HG03575 (cell line): ENCODE data around the gene PPIA.
"Not testable (repeated sequence)": the region's sequence is repeated elsewhere in the genome, so short reads cannot be mapped to it uniquely, and the experiment has no call there.

Experiments used
- ATAC-seq: cut with Tn5 transposase; IDR thresholded peaks from one replicate; pipeline ENCODE4 v1.9.1; 2021; ENCODE audit not compliant: unreplicated experiment, insufficient number of reproducible peaks, low FRiP score; ENCODE audit errors: extremely low read depth

PPIA gene

DNA sequence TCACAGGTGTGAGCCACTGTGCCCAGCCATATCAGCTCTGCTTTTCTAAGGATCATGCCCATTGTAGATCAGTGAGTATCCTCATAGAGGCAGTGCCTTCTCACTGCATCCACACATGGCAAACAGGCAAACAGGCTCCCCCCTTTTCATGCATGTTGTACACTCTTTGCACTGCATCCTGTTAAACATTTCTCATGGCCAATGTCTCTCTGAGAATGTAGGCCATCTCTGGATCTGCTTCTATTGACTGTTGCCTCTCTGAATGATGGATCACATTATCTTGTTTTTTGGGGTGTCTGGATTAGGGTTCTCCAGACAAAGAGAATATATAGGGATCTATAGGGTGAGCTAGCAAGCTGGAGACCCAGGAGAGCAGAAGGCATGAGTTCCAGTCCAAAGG is 13.1 kb upstream of the PPIA start:
- ATAC-seq, result no peak

DNA sequence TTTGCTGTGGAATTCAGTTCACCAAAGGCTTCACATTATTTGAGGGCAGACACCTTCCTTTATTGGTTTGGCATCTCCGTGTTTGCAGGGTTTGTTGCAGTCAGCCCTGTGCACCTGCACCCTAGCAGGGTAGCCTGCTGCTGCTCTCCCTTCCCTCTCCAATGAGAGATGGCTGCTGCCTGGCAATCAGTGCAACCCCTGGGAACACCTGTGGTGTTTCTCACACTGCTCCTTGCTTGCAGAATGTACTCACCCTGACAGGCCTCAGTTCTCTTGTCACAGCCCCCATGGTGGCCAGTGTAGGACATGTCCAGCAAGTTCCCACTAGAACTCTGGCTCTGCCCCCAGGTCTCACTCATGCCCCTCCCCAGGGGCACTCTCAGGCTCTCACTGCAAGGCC is 12.1 kb upstream of the PPIA start:
- no peak for ATAC-seq

GRCh38 chr7:44785218-44785617 is 11.3 kb upstream of the PPIA start:
- not testable (repeated sequence) for ATAC-seq

DNA sequence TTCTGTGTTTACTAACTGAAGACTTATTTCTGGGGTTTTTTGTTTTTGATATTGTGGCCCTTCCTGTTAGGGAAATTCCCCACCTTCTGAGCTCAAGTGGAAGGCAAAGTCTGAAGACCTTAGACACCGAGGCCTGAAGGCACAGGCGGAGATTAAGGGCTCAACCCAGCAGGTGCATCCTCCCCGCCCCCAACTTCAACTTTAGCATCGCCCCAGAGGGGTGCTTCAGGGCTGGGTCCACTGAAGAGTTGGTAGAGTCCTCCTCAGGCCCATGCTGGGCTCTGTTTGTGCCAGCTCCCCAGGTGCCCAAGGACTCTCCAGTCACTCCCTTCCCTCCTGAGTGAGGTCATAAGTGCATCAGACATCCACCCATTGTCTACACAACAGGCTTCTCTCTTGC is 9.4 kb upstream of the PPIA start:
- ATAC-seq, result no peak

DNA sequence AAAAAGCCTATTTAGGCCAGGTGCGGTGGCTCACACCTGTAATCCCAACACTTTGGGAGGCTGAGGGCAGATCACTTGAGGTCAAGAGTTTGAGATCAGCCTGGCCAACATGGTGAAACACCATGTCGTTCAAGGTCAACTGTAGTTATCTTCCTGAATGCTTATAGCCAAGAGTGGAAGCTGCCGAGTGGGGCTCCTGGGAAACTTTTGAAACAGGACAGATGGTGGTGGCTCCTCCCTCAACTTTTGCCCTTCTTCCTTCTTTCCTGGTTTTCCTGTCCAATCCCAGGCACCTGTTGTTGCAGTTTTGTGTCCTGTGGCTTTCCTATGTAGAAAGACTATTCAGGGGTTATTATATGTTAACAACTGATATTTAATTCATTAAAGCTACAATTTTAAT is 8.7 kb upstream of the PPIA start:
- no peak for ATAC-seq

DNA sequence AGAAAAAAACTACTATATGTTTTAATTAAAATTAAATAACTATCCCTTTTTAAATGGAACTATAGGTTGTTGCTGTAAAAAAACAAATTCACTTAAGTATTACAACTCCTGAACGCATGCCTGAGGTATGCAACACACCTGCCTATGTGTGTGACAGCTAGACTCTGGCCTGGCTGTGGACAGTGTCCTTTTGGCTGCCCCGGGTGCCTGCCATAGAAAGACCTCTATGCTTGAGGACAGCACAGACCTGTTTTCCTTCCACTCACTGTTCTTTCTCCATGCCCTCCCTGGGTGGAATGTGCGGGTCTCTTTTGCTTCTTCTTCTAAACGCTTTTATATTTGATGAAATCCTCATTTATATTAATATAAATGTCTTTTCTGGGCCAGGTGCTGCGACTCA is 6.5 kb upstream of the PPIA start:
- ATAC-seq, result no peak

DNA sequence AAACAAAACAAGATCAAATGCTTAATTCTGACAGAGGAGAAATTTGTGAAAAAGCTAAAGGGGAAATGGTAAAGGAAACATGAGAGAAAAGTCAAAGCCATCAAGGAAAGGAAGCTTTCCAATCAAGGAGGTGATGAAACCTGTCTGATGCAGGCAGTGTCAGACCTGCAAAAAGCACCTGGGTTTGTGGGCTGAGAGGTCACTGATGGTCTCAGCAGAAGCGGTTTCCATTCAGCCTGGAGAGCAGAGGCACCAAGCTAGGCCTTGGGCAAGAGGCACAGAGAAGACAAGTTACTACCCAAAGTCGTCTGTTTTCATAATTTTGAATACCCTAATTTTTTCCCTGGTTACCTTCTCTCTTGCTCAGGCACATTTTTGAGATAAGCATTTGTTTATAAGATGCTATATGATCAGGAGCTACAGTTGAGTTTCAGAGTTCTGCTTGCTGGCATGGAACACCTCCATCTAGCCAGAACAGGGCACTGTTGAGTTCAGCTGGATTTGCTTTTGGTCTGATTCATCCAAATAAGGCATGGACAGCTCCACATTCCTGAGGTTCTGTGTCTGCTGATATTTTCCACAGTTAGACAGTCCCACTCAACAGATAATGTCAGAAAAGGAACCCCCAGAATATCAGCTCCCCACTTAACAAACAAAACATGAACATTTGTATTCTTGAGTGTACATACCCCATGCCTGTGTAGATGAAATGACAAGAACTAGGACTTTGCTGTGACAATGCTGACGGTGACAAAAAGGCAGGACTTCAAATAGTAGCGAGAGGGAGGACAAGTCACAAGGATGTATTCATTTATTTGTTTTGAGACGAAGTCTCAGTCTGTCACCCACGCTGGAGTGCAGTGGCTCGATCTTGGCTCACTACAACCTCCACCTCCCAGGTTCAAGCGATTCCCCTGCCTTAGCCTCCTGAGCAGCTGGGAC is 4.9 kb upstream of the PPIA start:
- ATAC-seq, result no peak

DNA sequence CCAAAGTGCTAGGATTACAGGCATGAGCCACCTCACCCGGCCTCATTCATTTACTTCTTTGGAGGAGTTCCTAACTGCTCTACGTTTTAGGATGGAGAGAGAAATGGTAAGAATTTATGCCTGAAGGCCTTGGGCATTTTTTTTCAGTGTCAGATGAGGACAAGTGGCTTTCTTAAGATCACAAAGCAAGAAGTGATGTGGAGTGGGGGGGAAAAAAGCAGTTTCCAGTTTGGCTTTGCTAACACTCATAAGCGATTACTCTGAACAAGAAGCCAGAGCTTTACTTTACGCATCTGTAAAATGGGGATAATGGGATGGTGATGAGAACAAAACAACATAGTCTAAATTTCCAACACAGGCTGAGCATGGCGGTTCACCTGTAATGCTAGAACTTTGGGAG is 2.6 kb upstream of the PPIA start:
- no peak for ATAC-seq

GRCh38 chr7:44794331-44794730 is 2.1 kb upstream of the PPIA start:
- ATAC-seq, result no peak

- ATAC-seq, result no peak
Measured at GRCh38 chr7:44796034-44796503, 412 bp upstream of the PPIA start.

DNA sequence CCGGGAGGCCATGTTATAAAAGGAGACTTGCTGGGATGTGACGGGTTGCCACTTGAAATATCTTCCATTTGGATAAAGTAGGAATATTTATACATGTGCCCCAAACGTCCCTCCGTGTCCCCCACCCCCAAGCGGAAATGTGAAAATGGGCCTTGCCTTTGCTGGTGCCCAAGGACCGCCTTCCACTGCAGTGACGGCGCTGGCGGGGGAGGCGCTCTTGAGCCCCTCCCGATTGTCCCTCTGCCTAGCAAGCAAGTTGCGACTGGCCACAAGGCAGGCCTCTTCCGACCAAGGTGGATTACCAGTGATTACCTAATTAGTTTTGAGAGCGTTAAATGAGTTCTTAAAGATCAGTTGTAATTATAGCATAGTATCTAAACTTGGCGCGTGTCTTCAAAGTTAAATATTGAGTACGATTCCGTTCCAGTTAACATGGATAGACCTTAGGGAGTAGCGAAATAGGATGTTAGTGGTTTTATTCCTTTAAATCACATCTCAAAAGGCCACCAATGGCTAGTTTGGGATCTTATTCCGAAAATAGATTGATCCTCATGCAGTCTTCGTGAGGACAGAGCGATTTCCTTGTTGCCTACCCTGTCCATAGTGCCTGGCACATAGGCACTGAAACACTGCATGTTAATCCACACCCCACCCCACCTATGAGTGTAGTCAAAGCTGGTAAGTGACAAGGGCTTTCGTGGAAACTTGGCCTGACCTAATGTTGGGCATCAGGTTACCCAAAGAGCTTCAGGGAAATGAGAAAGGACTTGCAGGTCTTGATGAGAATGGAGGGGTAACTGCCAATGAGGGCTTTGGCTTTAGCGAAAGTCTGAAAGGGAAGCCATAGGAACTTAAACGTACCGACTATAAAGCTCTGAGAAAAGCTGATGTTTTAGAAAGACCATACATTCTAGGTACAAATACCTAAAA is 1.1 kb downstream of the PPIA start:
- no peak for ATAC-seq

DNA sequence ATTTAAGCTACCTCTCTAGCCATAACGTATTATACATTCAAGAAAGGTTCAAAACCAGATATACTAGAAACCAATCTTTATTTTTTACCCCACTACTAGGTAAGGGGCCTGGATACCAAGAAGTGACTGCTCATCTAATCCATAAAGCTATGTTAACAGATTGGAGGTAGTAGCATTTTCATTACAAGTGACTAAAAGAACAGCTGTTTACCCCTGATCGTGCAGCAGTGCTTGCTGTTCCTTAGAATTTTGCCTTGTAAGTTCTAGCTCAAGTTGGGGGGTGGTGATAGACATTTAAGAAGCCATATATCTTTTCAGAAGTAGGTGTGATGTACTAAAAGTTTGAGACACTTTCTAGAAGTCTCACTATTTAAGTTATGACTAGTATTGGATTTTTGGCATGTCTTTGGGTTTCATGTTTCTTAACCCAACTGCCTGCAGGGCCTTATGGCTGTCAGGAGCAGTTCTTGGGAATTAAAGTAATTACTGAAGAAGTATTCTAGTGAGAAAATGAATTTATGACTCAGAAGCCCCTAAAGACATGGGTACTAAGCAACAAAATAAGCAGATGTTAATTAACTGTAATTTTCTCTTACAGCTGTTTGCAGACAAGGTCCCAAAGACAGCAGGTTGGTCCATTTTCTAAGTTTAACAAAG is 2.3 kb downstream of the PPIA start:
- no peak for ATAC-seq

GRCh38 chr7:44799939-44800338 is 3.5 kb downstream of the PPIA start:
- no peak for ATAC-seq

GRCh38 chr7:44801890-44802289 is 5.4 kb downstream of the PPIA start:
- ATAC-seq, result no peak

GRCh38 chr7:44802418-44803025 is 6.0 kb downstream of the PPIA start:
- no peak for ATAC-seq

GRCh38 chr7:44803828-44804519 is 7.5 kb downstream of the PPIA start:
- ATAC-seq, result not testable (repeated sequence)

DNA sequence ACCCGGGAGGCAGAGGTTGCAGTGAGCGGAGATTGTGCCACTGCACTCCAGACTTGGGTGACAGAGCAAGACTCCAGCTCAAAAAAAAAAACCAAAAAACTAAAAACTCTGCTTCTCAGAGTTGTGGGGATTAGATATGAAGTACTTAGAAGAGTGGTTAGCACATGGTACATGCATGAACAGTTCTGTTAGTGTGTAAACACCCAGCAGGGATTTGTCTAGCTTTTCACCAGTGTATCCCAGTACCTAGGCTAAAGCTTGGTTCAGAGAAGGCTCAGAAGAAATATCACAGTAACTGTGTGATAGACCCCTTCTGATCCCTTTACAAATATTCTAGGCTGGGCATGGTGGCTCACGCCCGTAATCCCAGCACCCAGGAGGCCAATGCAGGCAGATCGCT is 9.5 kb downstream of the PPIA start:
- ATAC-seq, result no peak

DNA sequence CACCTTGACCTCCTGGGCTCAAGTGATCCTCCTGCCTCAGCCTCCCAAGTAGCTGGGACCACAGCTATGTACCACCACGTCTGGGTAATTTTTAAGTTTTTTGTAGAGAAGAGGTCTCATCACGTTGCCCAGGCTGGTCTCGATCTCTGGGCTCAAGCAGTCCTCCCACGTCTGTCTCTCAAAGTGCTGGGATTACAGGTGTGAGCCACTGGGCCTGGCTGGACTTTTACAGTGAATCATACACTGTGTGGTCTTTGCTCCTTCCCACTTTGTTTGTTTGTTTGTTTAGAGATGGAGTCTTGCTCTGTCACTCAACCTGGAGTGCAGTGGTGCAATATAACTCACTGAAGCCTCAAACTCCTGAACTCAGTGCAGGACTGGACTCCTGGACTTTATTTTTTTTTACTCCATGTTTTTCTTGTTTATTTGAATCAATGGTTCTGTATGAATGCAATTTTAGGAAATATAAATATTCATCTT is 12.5 kb downstream of the PPIA start:
- ATAC-seq, result no peak
